Panc1 (cell line): ENCODE data around the gene GSX2. TPM values are rescaled to one million over a fixed set of nuclear protein-coding genes. Genes with fewer than 3 reads are reported as not detected.

Source experiments
- ATAC-seq: fragments of 200-7000 bp; cut with Tn5 transposase; 2 replicates; pipeline ENCODE4 v1.9.1; 2020; ENCODE audit warnings: mild to moderate bottlenecking, moderate library complexity
- BruUV-seq: library from RNA; stranded (reverse); fragments of 400-500 nt; replicated peaks from 2 replicates; lab custom pipeline; 2021; lab: Mats Ljungman, UMichigan
- CTCF ChIA-PET: fragments of 300-600 bp; sonication (Branson Sonifier 250); formaldehyde crosslinking; loops from one replicate; lab custom pipeline; 2022; ENCODE audit warnings: antibody characterized with exemption; lab: Charles Lee
- POLR2A ChIA-PET: fragments of 300-600 bp; sonication (Branson Sonifier 250); formaldehyde crosslinking; loops from one replicate; lab custom pipeline; 2022; ENCODE audit warnings: antibody characterized with exemption; lab: Charles Lee
- DNase-seq: peaks from one replicate; pipeline ENCODE4 v3.0.0-alpha.2; 2010; ENCODE audit warnings: low read depth, low spot score
- H3K27ac ChIP-seq: 2 replicates; pipeline ENCODE4 v1.5.1; 2011; ENCODE audit warnings: mild to moderate bottlenecking, low read length, inconsistent platforms
- H3K27me3 ChIP-seq: fragments of 200-500 bp; sonication (Bioruptor generic); 2 replicates; pipeline ENCODE4 v1.6.0; 2014; ENCODE audit warnings: low read length, inconsistent platforms; ENCODE audit not compliant: control insufficient read depth, insufficient read depth
- H3K36me3 ChIP-seq: fragments of 200-500 bp; sonication (Bioruptor generic); 2 replicates; pipeline ENCODE4 v1.5.1; 2014; ENCODE audit warnings: inconsistent platforms, mild to moderate bottlenecking, low read length, moderate library complexity; ENCODE audit not compliant: control insufficient read depth, insufficient read depth
- H3K4me1 ChIP-seq: 2 replicates; pipeline ENCODE4 v1.5.1; 2011; ENCODE audit warnings: inconsistent platforms, mild to moderate bottlenecking, low read length, moderate library complexity; ENCODE audit not compliant: control insufficient read depth, insufficient read depth
- H3K4me3 ChIP-seq, 2 experiments: 2 replicates each; pipeline ENCODE4 v1.5.1; 2011 to 2012; ENCODE audit warnings: low read depth in 2 of 2, low read length in 2 of 2, mild to moderate bottlenecking in 2 of 2, inconsistent platforms in 1 of 2, moderate library complexity in 1 of 2
- H3K9me3 ChIP-seq: fragments of 200-500 bp; sonication (Bioruptor generic); 2 replicates; pipeline ENCODE4 v1.5.1; 2014; ENCODE audit warnings: low read depth, mild to moderate bottlenecking, inconsistent platforms, low read length, moderate library complexity; ENCODE audit not compliant: control insufficient read depth, insufficient read depth
- CTCF ChIP-seq: fragments of 450-650 bp; IDR thresholded peaks from 2 replicates; pipeline ENCODE4 v1.5.1; 2017; ENCODE audit warnings: mild to moderate bottlenecking
- POLR2AphosphoS5 ChIP-seq: IDR thresholded peaks from 2 replicates; pipeline ENCODE4 v1.6.1; 2012; ENCODE audit warnings: mild to moderate bottlenecking, low read depth, low read length, moderate library complexity
- REST ChIP-seq, 2 experiments: IDR thresholded peaks; 2 replicates each; pipeline ENCODE4 v1.6.1; 2011 to 2012; ENCODE audit warnings: low read depth in 2 of 2, control low read depth in 1 of 2, low read length in 1 of 2, mild to moderate bottlenecking in 1 of 2, moderate library complexity in 1 of 2; ENCODE audit not compliant: insufficient read depth in 1 of 2
- SIN3A ChIP-seq: IDR thresholded peaks from 2 replicates; pipeline ENCODE4 v1.6.1; 2012; ENCODE audit warnings: low read depth, mild to moderate bottlenecking, low read length, moderate library complexity, borderline replicate concordance; ENCODE audit not compliant: insufficient read depth
- TCF7L2 ChIP-seq: IDR thresholded peaks from 2 replicates; pipeline ENCODE4 v1.6.1; 2011; ENCODE audit warnings: mild to moderate bottlenecking, low read depth, low read length, inconsistent platforms
- in situ Hi-C: cut with HindIII; loops from 2 replicates; pipeline ENCODE4 v1.10.0; 2016; ENCODE audit warnings: low sequenced_read_pairs, low pct_unique_long_range_greater_than_20kb
- intact Hi-C: fragments of 100-400 bp; cut with micrococcal nuclease; formaldehyde crosslinking; loops from one replicate; pipeline ENCODE4 v1.10.0; 2022; ENCODE audit not compliant: unreplicated experiment
- total RNA-seq: library from RNA; stranded (reverse); gene quantifications from one replicate; pipeline ENCODE4 v1.2.1, GENCODE V29; 2021; ENCODE audit not compliant: unreplicated experiment

Gene GSX2
- total RNA-seq, 1 experiment from 2014 or later = not detected

GRCh38 chr4:54096295-54096962, 3.5 kb upstream of the GSX2 start:
- ChIA-PET POLR2A (no interaction called here), CTCF (no interaction called here)
- intact Hi-C loops = no loop called here
- BruUV-seq = no TSS peak
- no peak overlapping the region for H3K27ac ChIP-seq
- no peaks in the 10 kb centered on the region for H3K36me3 ChIP-seq
- ATAC-seq = no peak
- no peaks in the 10 kb centered on the region for H3K9me3 ChIP-seq
- no peak for DNase-seq
- in situ Hi-C loops = no loop called here
- TF ChIP-seq TCF7L2 (no peak), SIN3A (no peak), REST (IDR thresholded peaks at IDR 0.05; ENCODE audit: insufficient read depth in 1 of 2, low read depth in 2 of 2, low read length in 1 of 2) (no peak), CTCF (no peak), POLR2AphosphoS5 (no peak)
- H3K4me1 ChIP-seq = no peaks in the 10 kb centered on the region
- H3K4me3 ChIP-seq = no peak overlapping the region
- H3K27me3 ChIP-seq = peaks cover 2% of the 10 kb centered on the region; the same call in 1 of the 2 replicates

- in situ Hi-C loops = no loop called here
These were observed 2.8 kb upstream of the GSX2 start for GRCh38 chr4:54097152-54097551.

More at GRCh38 chr4:54097152-54097551, 2.8 kb upstream of the GSX2 start:
- no peak overlapping the region for H3K27ac ChIP-seq
- ChIA-PET CTCF (no interaction called here), POLR2A (no interaction called here)
- ATAC-seq (no peak), DNase-seq (no peak)
- H3K4me3 ChIP-seq = no peak overlapping the region
- TF ChIP-seq SIN3A = no peak
- TF ChIP-seq REST (IDR thresholded peaks at IDR 0.05; ENCODE audit: insufficient read depth in 1 of 2, low read depth in 2 of 2, low read length in 1 of 2) = no peak
- TF ChIP-seq TCF7L2 = no peak
- TF ChIP-seq POLR2AphosphoS5 = no peak
- TF ChIP-seq CTCF = no peak
- intact Hi-C loops = no loop called here
- H3K36me3 ChIP-seq = no peaks in the 10 kb centered on the region
- H3K9me3 ChIP-seq = no peaks in the 10 kb centered on the region
- H3K27me3 ChIP-seq = peaks cover 3% of the 10 kb centered on the region; the same call in 1 of the 2 replicates
- no TSS peak for BruUV-seq
- H3K4me1 ChIP-seq = no peaks in the 10 kb centered on the region
